Astrocyte of the cerebellum (primary cell): Measurements from ENCODE around the gene CFAP161.

Experiments
- DNase-seq: peaks from one replicate; pipeline ENCODE4 v3.0.0-alpha.2; 2011; ENCODE audit warnings: low read depth
- H3K4me3 ChIP-seq: 2 replicates; pipeline ENCODE4 v1.5.1; 2011; ENCODE audit warnings: mild to moderate bottlenecking, low read depth, low read length, moderate library complexity
- CTCF ChIP-seq: IDR thresholded peaks from 2 replicates; pipeline ENCODE4 v1.5.1; 2012; ENCODE audit warnings: low read length, low read depth, moderate library complexity, mild to moderate bottlenecking; ENCODE audit errors: missing control alignments
- in situ Hi-C: cut with HindIII; loops from 2 replicates; pipeline ENCODE4 v1.10.0; 2017; ENCODE audit warnings: low sequenced_read_pairs

Gene CFAP161

GRCh38 chr15:81191701-81192100 is 57.6 kb downstream of the CFAP161 start:
- no peak for DNase-seq
- TF ChIP-seq CTCF: no peak
- H3K4me3 ChIP-seq: no peak overlapping the region
- in situ Hi-C loops: no loop called here

- no peak for DNase-seq
- no peak overlapping the region for H3K4me3 ChIP-seq
- in situ Hi-C loops: no loop called here
- TF ChIP-seq CTCF: no peak
Measured at GRCh38 chr15:81194723-81195122, 60.7 kb downstream of the CFAP161 start.

- no peak for DNase-seq
- TF ChIP-seq CTCF: no peak
- in situ Hi-C loops: no loop called here
- no peak overlapping the region for H3K4me3 ChIP-seq
Measured at GRCh38 chr15:81195339-81195864, 61.3 kb downstream of the CFAP161 start.

GRCh38 chr15:81196576-81197254 is 62.6 kb downstream of the CFAP161 start, which contains the start of gene IL16:
TSS of gene IL16 (plus strand) at chr15:81196879. CDS start at chr15:81225400, 28,521 bp downstream.
- in situ Hi-C loops: no loop called here
- no peak for DNase-seq
- no peak for TF ChIP-seq CTCF
- H3K4me3 ChIP-seq: no peak within 1 kb of the TSS

GRCh38 chr15:81197255-81197630 is 63.2 kb downstream of the CFAP161 start:
- no peak overlapping the region for H3K4me3 ChIP-seq
- in situ Hi-C loops: no loop called here
- no peak for DNase-seq
- TF ChIP-seq CTCF: no peak

GRCh38 chr15:81197688-81198281 is 63.7 kb downstream of the CFAP161 start:
- no peak for DNase-seq
- no peak overlapping the region for H3K4me3 ChIP-seq
- in situ Hi-C loops: no loop called here
- no peak for TF ChIP-seq CTCF
